Skeletal muscle satellite cell (primary cell): ENCODE results near the gene CNIH1.
"Not testable (repeated sequence)": the region's sequence is repeated elsewhere in the genome, so short reads cannot be mapped to it uniquely, and the experiment has no call there.

Source experiments
- H3K27me3 ChIP-seq: 2 replicates; pipeline ENCODE4 v1.7.0; 2013; ENCODE audit warnings: low read length; ENCODE audit not compliant: control insufficient read depth, insufficient read depth
- H3K36me3 ChIP-seq: 2 replicates; pipeline ENCODE4 v1.7.0; 2013; ENCODE audit warnings: mild to moderate bottlenecking, control low read depth, low read length; ENCODE audit not compliant: insufficient read depth
- H3K4me1 ChIP-seq: 2 replicates; pipeline ENCODE4 v1.7.0; 2013; ENCODE audit warnings: low read length; ENCODE audit not compliant: control insufficient read depth, insufficient read depth
- H3K4me2 ChIP-seq: 2 replicates; pipeline ENCODE4 v1.7.0; 2013; ENCODE audit warnings: mild to moderate bottlenecking, low read length
- H3K4me3 ChIP-seq: 2 replicates; pipeline ENCODE4 v1.7.0; 2013; ENCODE audit warnings: low read length
- H3K9ac ChIP-seq: 2 replicates; pipeline ENCODE4 v1.7.0; 2013; ENCODE audit warnings: mild to moderate bottlenecking, low read depth, low read length, moderate library complexity
- H3K9me3 ChIP-seq: replicated peaks from 2 replicates; pipeline ENCODE4 v1.7.0; 2013; ENCODE audit warnings: mild to moderate bottlenecking, control low read depth, low read length

CNIH1 gene

GRCh38 chr14:54446161-54446693 is 5.1 kb upstream of the CNIH1 start:
- H3K4me3 ChIP-seq, result no peak overlapping the region
- peaks cover 26% of the 10 kb centered on the region for H3K4me1 ChIP-seq
- H3K9ac ChIP-seq, result no peak overlapping the region
- no peaks in the 10 kb centered on the region for H3K36me3 ChIP-seq
- H3K27me3 ChIP-seq, result peaks cover 10% of the 10 kb centered on the region
- no peak overlapping the region for H3K4me2 ChIP-seq
- H3K9me3 ChIP-seq, result no peaks in the 10 kb centered on the region

DNA sequence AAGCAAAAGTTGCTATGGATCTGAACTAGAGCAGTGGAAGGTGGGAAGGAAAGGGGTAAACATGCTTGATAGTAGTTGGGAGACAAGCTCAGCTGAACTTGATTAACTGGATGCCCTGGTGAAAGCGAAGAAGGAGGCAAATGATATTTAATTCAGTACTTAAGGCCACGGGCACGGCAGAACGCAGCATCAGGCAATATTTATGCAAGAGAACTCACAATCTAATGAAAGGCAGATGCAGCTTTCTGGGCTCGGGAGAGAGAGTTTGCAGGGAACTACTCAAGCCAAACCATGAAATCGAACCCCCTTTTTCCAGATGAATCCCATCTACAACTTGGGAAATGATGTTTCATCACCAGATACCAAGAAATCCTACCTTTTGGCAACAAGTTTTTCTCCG is 3.5 kb upstream of the CNIH1 start:
- H3K4me3 ChIP-seq, result no peak overlapping the region
- H3K9ac ChIP-seq, result no peak overlapping the region
- H3K27me3 ChIP-seq, result peaks cover 10% of the 10 kb centered on the region
- H3K4me1 ChIP-seq, result peaks cover 24% of the 10 kb centered on the region
- H3K9me3 ChIP-seq, result no peaks in the 10 kb centered on the region
- no peaks in the 10 kb centered on the region for H3K36me3 ChIP-seq
- no peak overlapping the region for H3K4me2 ChIP-seq

DNA sequence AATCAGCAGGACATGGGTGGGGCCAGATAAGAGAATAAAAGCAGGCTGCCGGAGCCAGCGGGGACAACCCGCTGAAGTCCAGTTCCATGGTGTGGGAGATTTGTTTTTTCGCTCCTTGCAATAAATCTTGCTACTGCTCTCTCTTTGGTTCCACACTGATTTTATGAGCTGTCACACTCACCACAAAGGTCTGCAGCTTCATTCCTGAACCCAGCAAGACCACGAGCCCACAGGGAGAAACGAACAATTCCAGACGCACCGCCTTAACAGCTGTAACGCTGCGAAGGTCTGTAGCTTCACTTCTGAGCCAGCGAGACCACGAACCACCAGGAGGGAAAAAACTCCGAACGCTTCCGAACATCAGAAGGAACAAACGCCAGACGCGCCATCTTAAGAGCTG is 2.8 kb upstream of the CNIH1 start:
- Histone ChIP-seq H3K27me3 (peaks cover 10% of the 10 kb centered on the region), H3K4me2 (no peak overlapping the region), H3K9me3 (no peaks in the 10 kb centered on the region), H3K9ac (no peak overlapping the region), H3K4me3 (no peak overlapping the region), H3K4me1 (peaks cover 24% of the 10 kb centered on the region), H3K36me3 (no peaks in the 10 kb centered on the region)

DNA sequence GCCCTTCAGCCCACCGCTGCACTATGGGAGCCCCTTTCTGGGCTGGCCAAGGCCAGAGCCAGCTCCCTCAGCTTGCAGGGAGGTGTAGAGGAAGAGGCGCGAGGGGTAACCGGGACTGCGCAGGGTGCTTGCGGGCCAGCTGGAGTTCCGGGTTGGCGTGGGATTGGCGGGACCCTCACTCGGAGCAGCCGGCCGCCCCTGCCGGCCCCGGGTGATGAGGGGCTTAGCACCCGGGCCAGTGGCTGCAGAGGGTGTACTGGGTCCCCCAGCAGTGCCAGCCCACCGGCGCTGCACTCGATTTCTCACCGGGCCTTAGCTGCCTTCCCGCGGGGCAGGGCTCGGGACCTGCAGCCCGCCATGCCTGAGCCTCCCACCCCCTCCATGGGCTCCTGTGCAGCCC is 1.8 kb upstream of the CNIH1 start:
- not testable (repeated sequence) for H3K9me3 ChIP-seq, H3K4me3 ChIP-seq, H3K9ac ChIP-seq, H3K36me3 ChIP-seq, H3K4me2 ChIP-seq, H3K27me3 ChIP-seq
- peaks cover 24% of the 10 kb centered on the region for H3K4me1 ChIP-seq

- H3K27me3 ChIP-seq, result peaks cover 10% of the 10 kb centered on the region
- H3K9me3 ChIP-seq, result no peaks in the 10 kb centered on the region
- H3K4me3 ChIP-seq, result peak overlapping the region; percentile 95
- H3K36me3 ChIP-seq, result no peaks in the 10 kb centered on the region
- peak overlapping the region; percentile 99 for H3K9ac ChIP-seq
- peak overlapping the region; percentile 89 for H3K4me2 ChIP-seq
- peaks cover 20% of the 10 kb centered on the region for H3K4me1 ChIP-seq
These were observed 700 bp downstream of the CNIH1 start for GRCh38 chr14:54440476-54440872.

GRCh38 chr14:54440037-54440436 is 1.1 kb downstream of the CNIH1 start:
- H3K27me3 ChIP-seq, result peaks cover 7% of the 10 kb centered on the region
- peaks cover 22% of the 10 kb centered on the region for H3K4me1 ChIP-seq
- peak overlapping the region; percentile 95 for H3K4me3 ChIP-seq
- H3K9ac ChIP-seq, result peak overlapping the region; percentile 99
- H3K9me3 ChIP-seq, result no peaks in the 10 kb centered on the region
- H3K4me2 ChIP-seq, result peak overlapping the region; percentile 89
- no peaks in the 10 kb centered on the region for H3K36me3 ChIP-seq

GRCh38 chr14:54438703-54439102 is 2.5 kb downstream of the CNIH1 start:
- H3K4me3 ChIP-seq, result no peak overlapping the region
- no peaks in the 10 kb centered on the region for H3K9me3 ChIP-seq
- H3K9ac ChIP-seq, result no peak overlapping the region
- H3K27me3 ChIP-seq, result no peaks in the 10 kb centered on the region
- no peak overlapping the region for H3K4me2 ChIP-seq
- H3K4me1 ChIP-seq, result peaks cover 22% of the 10 kb centered on the region
- peaks cover 11% of the 10 kb centered on the region for H3K36me3 ChIP-seq

DNA sequence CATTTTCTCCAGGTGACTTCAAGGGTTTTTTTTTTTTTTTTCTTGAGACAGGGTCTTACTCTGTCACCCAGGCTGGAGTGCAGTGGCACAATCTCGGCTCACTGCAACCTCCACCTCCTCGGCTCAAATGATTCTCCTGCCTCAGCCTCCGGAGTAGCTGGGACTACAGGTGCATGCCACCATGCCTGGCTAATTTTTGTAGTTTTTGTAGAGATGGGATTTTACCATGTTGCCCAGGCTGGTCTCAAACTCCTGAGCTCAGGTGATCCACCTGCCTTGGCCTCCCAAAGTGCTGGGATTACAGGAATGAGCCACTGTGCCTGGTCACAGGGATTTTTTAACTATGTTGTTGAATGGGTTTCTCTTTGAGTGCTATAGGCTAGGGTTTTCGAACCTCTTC is 3.2 kb downstream of the CNIH1 start:
- H3K27me3 ChIP-seq, H3K4me3 ChIP-seq, H3K4me2 ChIP-seq, H3K9me3 ChIP-seq, H3K9ac ChIP-seq: not testable (repeated sequence)
- H3K4me1 ChIP-seq, result peaks cover 22% of the 10 kb centered on the region
- peaks cover 12% of the 10 kb centered on the region for H3K36me3 ChIP-seq

- H3K36me3 ChIP-seq, result peaks cover 16% of the 10 kb centered on the region
- H3K9me3 ChIP-seq, result no peaks in the 10 kb centered on the region
- peaks cover 17% of the 10 kb centered on the region for H3K4me1 ChIP-seq
- H3K9ac ChIP-seq, result no peak overlapping the region
- H3K4me3 ChIP-seq, result no peak overlapping the region
- no peaks in the 10 kb centered on the region for H3K27me3 ChIP-seq
- H3K4me2 ChIP-seq, result peak overlapping the region; percentile 41
These were observed 5.6 kb downstream of the CNIH1 start for GRCh38 chr14:54435500-54435981.

DNA sequence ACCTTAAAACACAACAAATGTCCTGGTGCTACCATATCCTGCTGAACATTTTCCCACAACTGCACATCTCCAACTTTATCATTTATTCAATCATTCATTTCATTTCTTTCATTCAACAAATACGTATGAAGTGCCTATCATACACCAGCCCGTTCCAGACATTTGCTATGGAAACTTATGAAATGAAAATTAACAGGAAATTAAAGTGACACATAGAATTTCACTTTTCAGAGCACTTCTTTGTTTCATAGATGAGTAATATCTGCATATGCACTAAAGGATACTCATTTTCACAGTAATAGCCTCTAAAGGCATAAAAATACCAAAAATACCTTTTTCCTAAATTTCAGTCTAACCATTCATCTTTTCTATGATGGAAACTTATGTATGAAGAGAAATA is 12.6 kb downstream of the CNIH1 start:
- Histone ChIP-seq H3K4me1 (no peaks in the 10 kb centered on the region), H3K36me3 (peaks cover 56% of the 10 kb centered on the region), H3K9me3 (no peaks in the 10 kb centered on the region), H3K4me2 (no peak overlapping the region), H3K27me3 (no peaks in the 10 kb centered on the region), H3K9ac (no peak overlapping the region), H3K4me3 (no peak overlapping the region)

DNA sequence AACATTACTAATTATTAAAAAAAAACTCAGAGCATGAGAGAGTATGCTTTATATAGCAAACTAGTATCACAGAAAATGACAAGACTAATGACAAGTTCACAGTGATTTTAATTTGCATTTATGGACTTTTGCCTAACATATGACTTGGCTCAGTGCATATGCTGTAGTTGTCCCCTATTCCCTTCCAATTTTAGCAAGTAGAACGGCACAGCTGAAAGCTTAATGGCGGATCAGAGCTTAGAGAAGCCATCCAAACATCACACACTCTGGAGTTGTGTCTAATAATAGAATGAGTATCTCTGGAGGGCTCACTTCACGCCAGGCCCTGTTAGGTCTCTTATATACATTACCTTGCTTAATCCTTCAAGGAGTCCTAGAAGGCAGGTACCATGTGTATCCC is 13.3 kb downstream of the CNIH1 start:
- Histone ChIP-seq H3K4me1 (no peaks in the 10 kb centered on the region), H3K9ac (no peak overlapping the region), H3K4me3 (no peak overlapping the region), H3K9me3 (no peaks in the 10 kb centered on the region), H3K36me3 (peaks cover 56% of the 10 kb centered on the region), H3K27me3 (no peaks in the 10 kb centered on the region), H3K4me2 (no peak overlapping the region)

- Histone ChIP-seq H3K4me3 (no peak overlapping the region), H3K4me2 (no peak overlapping the region), H3K4me1 (no peaks in the 10 kb centered on the region), H3K36me3 (peaks cover 52% of the 10 kb centered on the region), H3K9ac (no peak overlapping the region), H3K9me3 (no peaks in the 10 kb centered on the region), H3K27me3 (no peaks in the 10 kb centered on the region)
These were observed 15.5 kb downstream of the CNIH1 start for GRCh38 chr14:54425537-54426274.
